ENCODE measurements around the gene OR56A4. TPM values are rescaled to one million over a fixed set of nuclear protein-coding genes. Genes with fewer than 3 reads are reported as not detected.

The OR56A4 gene
- total RNA-seq: not detected

GRCh38 chr11:6006846-6007245 is at the start of gene OR56A4:
TSS of gene OR56A4 (minus strand) at chr11:6006946. CDS start at chr11:6002992, 3,954 bp downstream.
- H3K27me3 Mint-ChIP-seq: peaks cover 7% of the 10 kb centered on the region
- H3K36me3 Mint-ChIP-seq: no peaks in the 10 kb centered on the region
- no peak within 1 kb of the TSS for H3K4me3 Mint-ChIP-seq
- intact Hi-C loops (cut with micrococcal nuclease): no loop called here
- H3K27ac Mint-ChIP-seq: no peak within 1 kb of the TSS
- DNase-seq: no peak
- H3K4me1 Mint-ChIP-seq (ENCODE audit: low read depth): no peaks in the 10 kb centered on the region
- ChIA-PET CTCF (interaction anchor here (0.6 kb wide), 1 partner anchor 125 kb away, joined by 3 read pairs; no protein-coding TSS in a partner anchor), POLR2A (no interaction called here)
- H3K9me3 Mint-ChIP-seq: no peaks in the 10 kb centered on the region

- DNase-seq: no peak
- Mint-ChIP-seq H3K27ac (no peak overlapping the region), H3K4me1 (ENCODE audit: low read depth) (no peaks in the 10 kb centered on the region), H3K4me3 (no peak overlapping the region), H3K27me3 (peaks cover 10% of the 10 kb centered on the region), H3K9me3 (no peaks in the 10 kb centered on the region), H3K36me3 (no peaks in the 10 kb centered on the region)
- CTCF ChIA-PET: no interaction called here
- intact Hi-C loops (cut with micrococcal nuclease): no loop called here
- POLR2A ChIA-PET: no interaction called here
These were observed 48.8 kb upstream of the OR56A4 start for GRCh38 chr11:6055569-6055968.

GRCh38 chr11:6052374-6052773 is 45.6 kb upstream of the OR56A4 start:
- Mint-ChIP-seq H3K9me3 (no peaks in the 10 kb centered on the region), H3K4me1 (ENCODE audit: low read depth) (no peaks in the 10 kb centered on the region), H3K27me3 (peaks cover 8% of the 10 kb centered on the region), H3K4me3 (no peak overlapping the region), H3K36me3 (no peaks in the 10 kb centered on the region), H3K27ac (no peak overlapping the region)
- CTCF ChIA-PET: no interaction called here
- DNase-seq: no peak
- intact Hi-C loops (cut with micrococcal nuclease): no loop called here
- POLR2A ChIA-PET: no interaction called here

- H3K36me3 Mint-ChIP-seq: no peaks in the 10 kb centered on the region
- H3K4me1 Mint-ChIP-seq (ENCODE audit: low read depth): no peaks in the 10 kb centered on the region
- intact Hi-C loops (cut with micrococcal nuclease): no loop called here
- H3K9me3 Mint-ChIP-seq: no peaks in the 10 kb centered on the region
- H3K4me3 Mint-ChIP-seq: no peak overlapping the region
- no peak overlapping the region for H3K27ac Mint-ChIP-seq
- POLR2A ChIA-PET: no interaction called here
- no peak for DNase-seq
- peaks cover 14% of the 10 kb centered on the region for H3K27me3 Mint-ChIP-seq
- CTCF ChIA-PET: interaction anchor here (0.6 to 1.5 kb wide), 3 partner anchors 62 to 339 kb away, joined by 3 read pairs; no protein-coding TSS in a partner anchor
These were observed 34.1 kb upstream of the OR56A4 start for GRCh38 chr11:6040874-6041273.

GRCh38 chr11:6030708-6031405 is 24.1 kb upstream of the OR56A4 start, which contains the start of gene OR56A1:
TSS of gene OR56A1 (minus strand) at chr11:6030758. CDS start at chr11:6027692, 3,066 bp downstream.
- peaks cover 11% of the 10 kb centered on the region for H3K27me3 Mint-ChIP-seq
- ChIA-PET POLR2A (no interaction called here), CTCF (no interaction called here)
- H3K9me3 Mint-ChIP-seq: no peaks in the 10 kb centered on the region
- H3K4me1 Mint-ChIP-seq (ENCODE audit: low read depth): no peaks in the 10 kb centered on the region
- no peaks in the 10 kb centered on the region for H3K36me3 Mint-ChIP-seq
- no peak within 1 kb of the TSS for H3K4me3 Mint-ChIP-seq
- H3K27ac Mint-ChIP-seq: no peak within 1 kb of the TSS
- intact Hi-C loops (cut with micrococcal nuclease): no loop called here
- DNase-seq: no peak

GRCh38 chr11:6027501-6027900 is 20.8 kb upstream of the OR56A4 start:
- Mint-ChIP-seq H3K27ac (no peak overlapping the region), H3K4me1 (ENCODE audit: low read depth) (no peaks in the 10 kb centered on the region), H3K4me3 (no peak overlapping the region), H3K27me3 (peaks cover 26% of the 10 kb centered on the region), H3K36me3 (no peaks in the 10 kb centered on the region), H3K9me3 (no peaks in the 10 kb centered on the region)
- DNase-seq: no peak
- CTCF ChIA-PET: interaction anchor here (0.6 to 0.7 kb wide), 2 partner anchors 35 to 283 kb away, joined by 3 to 4 read pairs; no protein-coding TSS in a partner anchor
- POLR2A ChIA-PET: no interaction called here
- intact Hi-C loops (cut with micrococcal nuclease): no loop called here

- Mint-ChIP-seq H3K36me3 (no peaks in the 10 kb centered on the region), H3K4me1 (ENCODE audit: low read depth) (no peaks in the 10 kb centered on the region), H3K27ac (no peak overlapping the region), H3K27me3 (peaks cover 26% of the 10 kb centered on the region), H3K9me3 (no peaks in the 10 kb centered on the region), H3K4me3 (no peak overlapping the region)
- intact Hi-C loops (cut with micrococcal nuclease): no loop called here
- POLR2A ChIA-PET: no interaction called here
- DNase-seq: no peak
- CTCF ChIA-PET: interaction anchor here (1.1 to 1.9 kb wide), 3 partner anchors 226 to 338 kb away, joined by 3 to 8 read pairs (median 4); no protein-coding TSS in a partner anchor
These were observed 18.3 kb upstream of the OR56A4 start for GRCh38 chr11:6025056-6025455.

GRCh38 chr11:6022956-6023355 is 16.2 kb upstream of the OR56A4 start:
- Mint-ChIP-seq H3K36me3 (no peaks in the 10 kb centered on the region), H3K27ac (no peak overlapping the region), H3K27me3 (peaks cover 26% of the 10 kb centered on the region), H3K4me1 (ENCODE audit: low read depth) (no peaks in the 10 kb centered on the region), H3K9me3 (no peaks in the 10 kb centered on the region), H3K4me3 (no peak overlapping the region)
- ChIA-PET POLR2A (no interaction called here), CTCF (interaction anchor here (0.6 to 2.6 kb wide), 13 partner anchors 9 to 356 kb away, joined by 3 to 28 read pairs (median 5); no protein-coding TSS in a partner anchor)
- DNase-seq: no peak
- intact Hi-C loops (cut with micrococcal nuclease): loop anchor here (2.0 to 5.0 kb wide), 3 partner anchors 274 to 330 kb away; no protein-coding TSS in a partner anchor

GRCh38 chr11:6013042-6013441 is 6.3 kb upstream of the OR56A4 start:
- ChIA-PET POLR2A (no interaction called here), CTCF (no interaction called here)
- DNase-seq: no peak
- no peaks in the 10 kb centered on the region for H3K4me1 Mint-ChIP-seq (ENCODE audit: low read depth)
- peaks cover 8% of the 10 kb centered on the region for H3K27me3 Mint-ChIP-seq
- no peak overlapping the region for H3K4me3 Mint-ChIP-seq
- peaks cover 8% of the 10 kb centered on the region for H3K9me3 Mint-ChIP-seq
- no peak overlapping the region for H3K27ac Mint-ChIP-seq
- intact Hi-C loops (cut with micrococcal nuclease): no loop called here
- H3K36me3 Mint-ChIP-seq: peaks cover 1% of the 10 kb centered on the region

- POLR2A ChIA-PET: no interaction called here
These were observed 5.4 kb upstream of the OR56A4 start for GRCh38 chr11:6012035-6012668.

GRCh38 chr11:6006395-6006794 is 351 bp downstream of the OR56A4 start:
- Mint-ChIP-seq H3K4me3 (no peak overlapping the region), H3K9me3 (no peaks in the 10 kb centered on the region), H3K27ac (no peak overlapping the region), H3K27me3 (peaks cover 4% of the 10 kb centered on the region), H3K4me1 (ENCODE audit: low read depth) (no peaks in the 10 kb centered on the region), H3K36me3 (no peaks in the 10 kb centered on the region)
- intact Hi-C loops (cut with micrococcal nuclease): no loop called here
- DNase-seq: no peak
- ChIA-PET POLR2A (no interaction called here), CTCF (interaction anchor here (0.6 to 0.7 kb wide), 2 partner anchors 125 to 357 kb away, joined by 3 read pairs; no protein-coding TSS in a partner anchor)

More at GRCh38 chr11:6012035-6012668, 5.4 kb upstream of the OR56A4 start:
- Mint-ChIP-seq H3K4me3 (no peak overlapping the region), H3K4me1 (ENCODE audit: low read depth) (no peaks in the 10 kb centered on the region), H3K9me3 (peaks cover 4% of the 10 kb centered on the region), H3K36me3 (peaks cover 1% of the 10 kb centered on the region), H3K27ac (no peak overlapping the region), H3K27me3 (peaks cover 8% of the 10 kb centered on the region)
- DNase-seq: no peak
- intact Hi-C loops (cut with micrococcal nuclease): no loop called here
- CTCF ChIA-PET: interaction anchor here (1.2 kb wide), 1 partner anchor 10 kb away, joined by 3 read pairs; no protein-coding TSS in a partner anchor

- intact Hi-C loops (cut with micrococcal nuclease): no loop called here
- POLR2A ChIA-PET: no interaction called here
- CTCF ChIA-PET: no interaction called here
These were observed 4.5 kb downstream of the OR56A4 start for GRCh38 chr11:6002202-6002699.

More at GRCh38 chr11:6002202-6002699, 4.5 kb downstream of the OR56A4 start:
- Mint-ChIP-seq H3K4me3 (no peak overlapping the region), H3K27ac (no peak overlapping the region), H3K36me3 (no peaks in the 10 kb centered on the region), H3K4me1 (ENCODE audit: low read depth) (no peaks in the 10 kb centered on the region), H3K9me3 (no peaks in the 10 kb centered on the region), H3K27me3 (peaks cover 3% of the 10 kb centered on the region)
- no peak for DNase-seq

Measured in activated CD4-positive, alpha-beta memory T cell treated with anti-CD3 and anti-CD28 coated beads for 36 hours (primary cell).